Gastrocnemius medialis (tissue), 4 donors: Measurements from ENCODE around the gene C2orf76.

Experiments used
- CTCF ChIP-seq, 5 experiments: fragments of 450-650 bp in 3 of 5; fragments of 200-600 bp in 2 of 5; sonication (generic) in 2 of 5; IDR thresholded peaks in 4 of 5; conservative IDR thresholded peaks in 1 of 5; 1 replicate in 4 of 5; 2 replicates in 1 of 5; pipeline ENCODE4 v1.5.1; 2016 to 2019; ENCODE audit warnings: antibody characterized with exemption in 5 of 5, mild to moderate bottlenecking in 3 of 5, moderate library complexity in 3 of 5
- POLR2A ChIP-seq, 2 donors: fragments of 450-650 bp; IDR thresholded peaks; one replicate each; pipeline ENCODE4 v1.6.1; 2017; ENCODE audit warnings: antibody characterized with exemption in 2 of 2, mild to moderate bottlenecking in 2 of 2, moderate library complexity in 2 of 2

- TF ChIP-seq POLR2A (IDR thresholded peaks at IDR 0.05) (no peak), CTCF (IDR thresholded peaks at IDR 0.05 in 4 of 5, conservative IDR thresholded peaks at IDR 0.05 in 1 of 5) (no peak)
Observed at GRCh38 chr2:119263025-119263424, 103.6 kb downstream of the C2orf76 start.
